GM18870 (cell line): Measurements from ENCODE around the gene GMFB.

Experiments
- ATAC-seq: cut with Tn5 transposase; IDR thresholded peaks from one replicate; pipeline ENCODE4 v1.9.1; 2021; ENCODE audit warnings: moderate library complexity; ENCODE audit not compliant: unreplicated experiment

The GMFB gene

GRCh38 chr14:54435500-54435981, 53.2 kb downstream of the GMFB start:
- ATAC-seq, result no peak

GRCh38 chr14:54428527-54428926, 60.3 kb downstream of the GMFB start:
- no peak for ATAC-seq

- no peak for ATAC-seq
Observed at GRCh38 chr14:54427871-54428270, 60.9 kb downstream of the GMFB start.

- ATAC-seq, result no peak
Observed at GRCh38 chr14:54425537-54426274, 63.1 kb downstream of the GMFB start.

GRCh38 chr14:54425068-54425467, 63.7 kb downstream of the GMFB start:
- no peak for ATAC-seq
